A549 (cell line): Measurements from ENCODE around the gene FBXW9. TPM values are rescaled to one million over a fixed set of nuclear protein-coding genes. Genes with fewer than 3 reads are reported as not detected.

ENCODE experiments used
- ATAC-seq, 2 experiments: fragments of 200-7000 bp in 1 of 2; fragments of >200 bp in 1 of 2; cut with Nextera tagmentation in 1 of 2; cut with Tn5 transposase in 1 of 2; 3 replicates each; pipeline versions ENCODE4 v1.8.0 to v1.9.1; 2018 to 2020; ENCODE audit warnings: mild to moderate bottlenecking in 1 of 2, moderate library complexity in 1 of 2
- CTCF ChIA-PET: fragments of 300-600 bp; sonication (Branson Sonifier 250); formaldehyde crosslinking; extraction: SDS; loops from one replicate; lab custom pipeline; 2021; ENCODE audit warnings: antibody characterized with exemption, inconsistent platforms; lab: Yijun Ruan, JAX
- POLR2A ChIA-PET: fragments of 350-600 bp; formaldehyde crosslinking; extraction: SDS; loops from one replicate; lab custom pipeline; 2021; ENCODE audit warnings: antibody characterized with exemption, inconsistent platforms; lab: Yijun Ruan, JAX
- DNase-seq, 2 experiments: peaks; one replicate each; pipeline versions ENCODE4 v3.0.0 to v3.0.0-alpha.2; 2011 to 2016; ENCODE audit warnings: low read depth in 1 of 2, low spot score in 1 of 2
- FAIRE-seq: peaks from 2 replicates; lab custom pipeline; 2011; peaks lifted over from hg19 to GRCh38; lab: Jason Lieb, UNC
- H3K27ac ChIP-seq, 2 experiments: fragments of >200 bp; sonication (Bioruptor Twin); formaldehyde crosslinking; 3 replicates each; pipeline ENCODE4 v1.5.1; 2016 to 2017
- H3K4me1 ChIP-seq: fragments of >200 bp; sonication (Bioruptor Twin); formaldehyde crosslinking; 3 replicates; pipeline ENCODE4 v1.6.1; 2016
- H3K4me2 ChIP-seq: fragments of >200 bp; sonication (Bioruptor Twin); formaldehyde crosslinking; 3 replicates; pipeline ENCODE4 v1.6.1; 2016
- H3K4me3 ChIP-seq: fragments of >200 bp; sonication (Bioruptor Twin); formaldehyde crosslinking; 3 replicates; pipeline ENCODE4 v1.5.1; 2016
- H3K9me3 ChIP-seq: fragments of >200 bp; sonication (Bioruptor Twin); formaldehyde crosslinking; 3 replicates; pipeline ENCODE4 v1.6.1; 2016
- CEBPB ChIP-seq, 2 experiments: fragments of >200 bp in 1 of 2; sonication (Bioruptor Twin) in 1 of 2; formaldehyde crosslinking in 1 of 2; IDR thresholded peaks; 2 replicates each; pipeline ENCODE4 v1.6.1; 2012 to 2016
- CHD2 ChIP-seq: fragments of 150-350 bp; IDR thresholded peaks from 2 replicates; pipeline ENCODE4 v1.6.1; 2014; ENCODE audit warnings: low read length; ENCODE audit not compliant: partially characterized antibody
- CHD4 ChIP-seq: fragments of 200-600 bp; sonication (generic); IDR thresholded peaks from 2 replicates; pipeline ENCODE4 v1.6.1; 2016; ENCODE audit warnings: antibody characterized with exemption, mild to moderate bottlenecking, borderline replicate concordance
- EHF ChIP-seq: fragments of 250-450 bp; sonication (Bioruptor Pico); IDR thresholded peaks from 2 replicates; pipeline ENCODE4 v1.5.0; 2020; ENCODE audit warnings: mild to moderate bottlenecking
- EHMT2 ChIP-seq: fragments of 200-600 bp; sonication (generic); IDR thresholded peaks from 2 replicates; pipeline ENCODE4 v1.6.1; 2016; ENCODE audit warnings: antibody characterized with exemption, low read depth, mild to moderate bottlenecking, moderate library complexity
- FOXS1 ChIP-seq: fragments of 250-450 bp; sonication (Bioruptor Pico); IDR thresholded peaks from 2 replicates; pipeline ENCODE4 v1.5.0; 2020; ENCODE audit warnings: mild to moderate bottlenecking, moderate library complexity
- GATA3 ChIP-seq: IDR thresholded peaks from 2 replicates; pipeline ENCODE4 v1.6.1; 2012; ENCODE audit warnings: borderline replicate concordance
- HOXA7 ChIP-seq: fragments of 250-450 bp; sonication (Bioruptor Pico); IDR thresholded peaks from 2 replicates; pipeline ENCODE4 v1.5.0; 2020; ENCODE audit warnings: mild to moderate bottlenecking, moderate library complexity
- HOXB13 ChIP-seq: fragments of 250-450 bp; sonication (Bioruptor Pico); IDR thresholded peaks from 2 replicates; pipeline ENCODE4 v1.5.0; 2020; ENCODE audit warnings: low read depth, mild to moderate bottlenecking, moderate library complexity
- HOXB5 ChIP-seq: fragments of 250-450 bp; sonication (Bioruptor Pico); IDR thresholded peaks from 2 replicates; pipeline ENCODE4 v1.5.0; 2020; ENCODE audit warnings: mild to moderate bottlenecking, moderate library complexity
- JUN ChIP-seq, 2 experiments: fragments of >200 bp; sonication (Bioruptor Twin); formaldehyde crosslinking; IDR thresholded peaks; 2 replicates in 1 of 2; 3 replicates in 1 of 2; pipeline ENCODE4 v1.6.1; 2016 to 2017
- JUNB ChIP-seq: fragments of >200 bp; sonication (Bioruptor Twin); formaldehyde crosslinking; IDR thresholded peaks from 2 replicates; pipeline ENCODE4 v1.6.1; 2016
- KDM5A ChIP-seq: fragments of 200-600 bp; sonication (generic); IDR thresholded peaks from 2 replicates; pipeline ENCODE4 v1.6.1; 2016; ENCODE audit warnings: antibody characterized with exemption, mild to moderate bottlenecking
- MAZ ChIP-seq: fragments of 150-350 bp; IDR thresholded peaks from 2 replicates; pipeline ENCODE4 v1.6.1; 2014; ENCODE audit warnings: antibody characterized with exemption, low read depth, low read length, borderline replicate concordance
- NR3C1 ChIP-seq: fragments of >200 bp; sonication (Bioruptor Twin); formaldehyde crosslinking; IDR thresholded peaks from 3 replicates; pipeline ENCODE4 v1.6.1; 2017
- PBX3 ChIP-seq: IDR thresholded peaks from 2 replicates; pipeline ENCODE4 v1.6.1; 2012
- PHF8 ChIP-seq: fragments of 200-600 bp; sonication (generic); IDR thresholded peaks from 2 replicates; pipeline ENCODE4 v1.6.1; 2016; ENCODE audit warnings: low read depth, mild to moderate bottlenecking, antibody characterized with exemption, moderate library complexity, borderline replicate concordance
- POLR2A ChIP-seq: IDR thresholded peaks from 2 replicates; pipeline ENCODE4 v1.6.1; 2012; ENCODE audit warnings: mild to moderate bottlenecking, low read length
- POLR2AphosphoS2 ChIP-seq: conservative IDR thresholded peaks from 2 replicates; pipeline ENCODE4 v1.6.1; 2012; ENCODE audit warnings: low read length, improper control_type of control experiment, inconsistent platforms
- RARB ChIP-seq: fragments of 250-450 bp; sonication (Bioruptor Pico); IDR thresholded peaks from 2 replicates; pipeline ENCODE4 v1.8.0; 2021; ENCODE audit warnings: mild to moderate bottlenecking, moderate library complexity
- RCOR1 ChIP-seq: fragments of 150-350 bp; IDR thresholded peaks from 2 replicates; pipeline ENCODE4 v1.6.1; 2014; ENCODE audit warnings: antibody characterized with exemption, low read length, low read depth
- RFX5 ChIP-seq: fragments of 450-650 bp; IDR thresholded peaks from 2 replicates; pipeline ENCODE4 v1.7.1; 2014; ENCODE audit warnings: antibody characterized with exemption, mild to moderate bottlenecking, moderate library complexity
- RNF2 ChIP-seq: fragments of 200-600 bp; sonication (generic); IDR thresholded peaks from 2 replicates; pipeline ENCODE4 v1.6.1; 2016; ENCODE audit warnings: low read depth, mild to moderate bottlenecking, antibody characterized with exemption, moderate library complexity, borderline replicate concordance
- SREBF2 ChIP-seq: fragments of 450-650 bp; IDR thresholded peaks from 2 replicates; pipeline ENCODE4 v1.6.1; 2014; ENCODE audit warnings: mild to moderate bottlenecking, moderate library complexity
- TFCP2L1 ChIP-seq: fragments of 250-450 bp; sonication (Bioruptor Pico); IDR thresholded peaks from 2 replicates; pipeline ENCODE4 v1.5.0; 2021; ENCODE audit warnings: mild to moderate bottlenecking
- TP53 ChIP-seq: fragments of 250-450 bp; sonication (Bioruptor Pico); IDR thresholded peaks from 2 replicates; pipeline ENCODE4 v1.5.0; 2021; ENCODE audit warnings: mild to moderate bottlenecking, moderate library complexity
- ZC3H11A ChIP-seq: fragments of 450-650 bp; IDR thresholded peaks from 2 replicates; pipeline ENCODE4 v1.6.1; 2014; ENCODE audit warnings: antibody characterized with exemption, mild to moderate bottlenecking
- WGBS: methylation state at CpG from one replicate; pipeline ENCODE4 v1.1.6; 2017; ENCODE audit errors: missing lambda C conversion rate; 5-methylcytosine and 5-hydroxymethylcytosine counted together
- polyA plus RNA-seq, 4 experiments: library from polyadenylated mRNA; depleted of rRNA in 3 of 4; stranded (reverse); fragments of >200 nt; fragmentation: RNase III in 1 of 4; extraction: RNeasy Plus Mini Kit Qiagen cat#74134 plus additional on column Dnase treatment in 1 of 4; gene quantifications; 2 replicates in 3 of 4; 3 replicates in 1 of 4; pipeline ENCODE4 v1.2.3, GENCODE V29; 2011 to 2017
- TF ChIP-seq, protein P1 (sequence below): fragments of 250-450 bp; sonication (Bioruptor Pico); IDR thresholded peaks from 2 replicates; pipeline ENCODE4 v1.5.0; 2020; ENCODE audit warnings: low read depth, mild to moderate bottlenecking, moderate library complexity
- TF ChIP-seq, protein P2 (sequence below): fragments of >200 bp; sonication (Bioruptor Twin); formaldehyde crosslinking; IDR thresholded peaks from 2 replicates; pipeline ENCODE4 v1.6.1; 2016
- TF ChIP-seq, protein P3 (sequence below): IDR thresholded peaks from 2 replicates; pipeline ENCODE4 v1.6.1; 2012; ENCODE audit warnings: low read depth, borderline replicate concordance
- TF ChIP-seq, protein P4 (sequence below): fragments of 250-450 bp; sonication (Bioruptor Pico); IDR thresholded peaks from 2 replicates; pipeline ENCODE4 v1.5.0; 2021; ENCODE audit warnings: mild to moderate bottlenecking, moderate library complexity, borderline replicate concordance

Gene FBXW9
- polyA plus RNA-seq, 2 of the 4 experiments (the other 2 are of a cell fraction), result 5.7 to 8.0 TPM

- FAIRE-seq, result no peak
- ChIA-PET POLR2A (interaction anchor here (1.2 kb wide), 1 partner anchor 54 kb away, joined by 3 read pairs; the partner anchor contains the start of genes ZNF490 and ZNF791), CTCF (no interaction called here)
- no peak for DNase-seq
- TF ChIP-seq MAZ (no peak), JUNB (no peak), JUN (IDR thresholded peaks at IDR 0.05) (no peak), EHMT2 (no peak), PHF8 (no peak), NR3C1 (no peak), SREBF2 (no peak), CEBPB (IDR thresholded peaks at IDR 0.05) (no peak), PBX3 (no peak), CHD4 (no peak), ZC3H11A (no peak), POLR2AphosphoS2 (no peak), GATA3 (no peak), RFX5 (no peak), TFCP2L1 (CRISPR knock-in tag) (no peak), TP53 (CRISPR knock-in tag) (no peak)
- TF ChIP-seq, protein P1, sequence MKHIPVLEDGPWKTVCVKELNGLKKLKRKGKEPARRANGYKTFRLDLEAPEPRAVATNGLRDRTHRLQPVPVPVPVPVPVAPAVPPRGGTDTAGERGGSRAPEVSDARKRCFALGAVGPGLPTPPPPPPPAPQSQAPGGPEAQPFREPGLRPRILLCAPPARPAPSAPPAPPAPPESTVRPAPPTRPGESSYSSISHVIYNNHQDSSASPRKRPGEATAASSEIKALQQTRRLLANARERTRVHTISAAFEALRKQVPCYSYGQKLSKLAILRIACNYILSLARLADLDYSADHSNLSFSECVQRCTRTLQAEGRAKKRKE (CRISPR knock-in tag), result no peak
- TF ChIP-seq, protein P2, sequence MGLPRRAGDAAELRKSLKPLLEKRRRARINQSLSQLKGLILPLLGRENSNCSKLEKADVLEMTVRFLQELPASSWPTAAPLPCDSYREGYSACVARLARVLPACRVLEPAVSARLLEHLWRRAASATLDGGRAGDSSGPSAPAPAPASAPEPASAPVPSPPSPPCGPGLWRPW, result no peak
- no peak for ATAC-seq
- Histone ChIP-seq H3K4me3 (no peak overlapping the region), H3K9me3 (no peaks in the 10 kb centered on the region), H3K4me2 (no peak overlapping the region), H3K4me1 (peaks cover 6% of the 10 kb centered on the region), H3K27ac (no peak overlapping the region)
- WGBS, result 97% methylated on average over 10 of the region's 10 CpGs
Measured at GRCh38 chr19:12665281-12665573, 31.2 kb downstream of the FBXW9 start.

DNA sequence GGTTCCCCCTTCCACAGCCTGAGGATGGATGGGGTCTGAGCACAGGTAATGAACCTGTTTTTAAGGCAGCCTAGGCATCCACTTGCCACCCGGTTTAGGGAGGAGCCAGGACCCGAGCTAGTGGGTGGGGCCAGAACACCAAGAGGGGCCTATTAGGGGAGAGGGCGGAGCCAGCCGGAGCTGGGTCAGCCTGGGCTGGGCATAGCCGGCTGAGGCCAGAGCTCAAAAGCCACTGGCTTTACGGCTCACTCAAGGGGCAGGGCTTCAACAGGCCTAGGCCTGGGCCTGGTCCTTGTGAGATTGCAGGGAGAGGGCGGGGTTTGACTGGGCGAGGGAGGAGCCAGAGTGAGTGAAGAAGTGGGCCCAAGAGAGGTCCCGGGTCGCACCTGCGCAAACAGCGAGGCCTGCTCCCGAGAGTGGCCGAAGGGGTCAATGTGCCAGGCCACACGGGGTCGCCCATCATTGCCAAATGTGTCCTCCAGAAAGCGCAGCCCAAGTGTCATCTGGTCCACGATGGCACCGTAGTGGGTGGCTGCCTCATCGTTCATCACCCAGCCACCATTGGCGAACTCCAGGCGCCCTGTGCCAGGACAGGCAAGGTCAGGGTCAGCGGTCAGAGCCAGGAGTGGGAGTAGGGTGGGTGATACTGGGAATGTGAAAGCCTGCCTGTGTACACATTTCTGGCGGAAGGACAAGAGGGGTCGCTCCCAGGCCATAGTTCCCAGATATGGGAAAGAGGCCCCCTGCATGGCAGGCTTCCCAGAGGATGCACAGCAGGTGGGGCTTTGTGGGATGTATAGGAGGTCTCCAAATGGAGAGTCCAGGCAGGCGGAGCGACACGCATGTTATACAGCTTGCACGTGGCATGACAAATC, 31.8 kb downstream of the FBXW9 start:
- no peak for FAIRE-seq
- DNase-seq, result no peak
- ChIA-PET CTCF (no interaction called here), POLR2A (no interaction called here)
- no peaks in the 10 kb centered on the region for H3K9me3 ChIP-seq
- 92% methylated on average over 18 of the region's 29 CpGs for WGBS
- H3K27ac ChIP-seq, result no peak overlapping the region
- peaks cover 6% of the 10 kb centered on the region for H3K4me1 ChIP-seq
- H3K4me3 ChIP-seq, result no peak overlapping the region
- H3K4me2 ChIP-seq, result no peak overlapping the region
- ATAC-seq, result no peak
- TF ChIP-seq PHF8 (no peak), CHD4 (no peak), HOXA7 (CRISPR knock-in tag) (no peak), NR3C1 (no peak), RCOR1 (no peak), CHD2 (no peak), HOXB5 (CRISPR knock-in tag) (no peak), HOXB13 (CRISPR knock-in tag) (no peak), FOXS1 (CRISPR knock-in tag) (no peak), RNF2 (no peak), KDM5A (no peak), RARB (CRISPR knock-in tag) (no peak), EHF (CRISPR knock-in tag) (no peak), RFX5 (no peak), POLR2A (no peak)
- TF ChIP-seq, protein P3, sequence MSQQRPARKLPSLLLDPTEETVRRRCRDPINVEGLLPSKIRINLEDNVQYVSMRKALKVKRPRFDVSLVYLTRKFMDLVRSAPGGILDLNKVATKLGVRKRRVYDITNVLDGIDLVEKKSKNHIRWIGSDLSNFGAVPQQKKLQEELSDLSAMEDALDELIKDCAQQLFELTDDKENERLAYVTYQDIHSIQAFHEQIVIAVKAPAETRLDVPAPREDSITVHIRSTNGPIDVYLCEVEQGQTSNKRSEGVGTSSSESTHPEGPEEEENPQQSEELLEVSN, result no peak
- TF ChIP-seq, protein P4, sequence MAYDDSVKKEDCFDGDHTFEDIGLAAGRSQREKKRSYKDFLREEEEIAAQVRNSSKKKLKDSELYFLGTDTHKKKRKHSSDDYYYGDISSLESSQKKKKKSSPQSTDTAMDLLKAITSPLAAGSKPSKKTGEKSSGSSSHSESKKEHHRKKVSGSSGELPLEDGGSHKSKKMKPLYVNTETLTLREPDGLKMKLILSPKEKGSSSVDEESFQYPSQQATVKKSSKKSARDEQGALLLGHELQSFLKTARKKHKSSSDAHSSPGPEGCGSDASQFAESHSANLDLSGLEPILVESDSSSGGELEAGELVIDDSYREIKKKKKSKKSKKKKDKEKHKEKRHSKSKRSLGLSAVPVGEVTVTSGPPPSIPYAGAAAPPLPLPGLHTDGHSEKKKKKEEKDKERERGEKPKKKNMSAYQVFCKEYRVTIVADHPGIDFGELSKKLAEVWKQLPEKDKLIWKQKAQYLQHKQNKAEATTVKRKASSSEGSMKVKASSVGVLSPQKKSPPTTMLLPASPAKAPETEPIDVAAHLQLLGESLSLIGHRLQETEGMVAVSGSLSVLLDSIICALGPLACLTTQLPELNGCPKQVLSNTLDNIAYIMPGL (CRISPR knock-in tag), result no peak
